Stomach smooth muscle (tissue), 2 donors: Measurements from ENCODE around the gene DCAF4.
A peak's percentile ranks its signal among the peaks of the same experiment; 100 is the strongest.

Source experiments
- H3K27ac ChIP-seq: one replicate; pipeline ENCODE4 v1.7.0; 2013; ENCODE audit warnings: mild to moderate bottlenecking, low read length, inconsistent platforms
- H3K27me3 ChIP-seq, 2 donors: one replicate each; pipeline ENCODE4 v1.7.0; 2013; ENCODE audit warnings: low read length in 2 of 2; ENCODE audit not compliant: insufficient read depth in 2 of 2, control insufficient read depth in 1 of 2
- H3K36me3 ChIP-seq, 2 donors: one replicate each; pipeline ENCODE4 v1.7.0; 2013; ENCODE audit warnings: low read length in 2 of 2; ENCODE audit not compliant: control insufficient read depth in 2 of 2, insufficient read depth in 2 of 2
- H3K4me1 ChIP-seq: one replicate; pipeline ENCODE4 v1.7.0; 2013; ENCODE audit warnings: low read length; ENCODE audit not compliant: control insufficient read depth, insufficient read depth
- H3K4me3 ChIP-seq, 2 donors: one replicate each; pipeline ENCODE4 v1.7.0; 2013; ENCODE audit warnings: low read length in 2 of 2
- H3K9ac ChIP-seq, 2 donors: one replicate each; pipeline ENCODE4 v1.7.0; 2013; ENCODE audit warnings: low read length in 2 of 2, mild to moderate bottlenecking in 1 of 2
- H3K9me3 ChIP-seq, 2 donors: one replicate each; pipeline ENCODE4 v1.7.0; 2013; ENCODE audit warnings: low read length in 2 of 2; ENCODE audit not compliant: control insufficient read depth in 2 of 2
- donor health status: healthy.
- donor health status: Pancreatic carcinoma.

Gene DCAF4, protein sequence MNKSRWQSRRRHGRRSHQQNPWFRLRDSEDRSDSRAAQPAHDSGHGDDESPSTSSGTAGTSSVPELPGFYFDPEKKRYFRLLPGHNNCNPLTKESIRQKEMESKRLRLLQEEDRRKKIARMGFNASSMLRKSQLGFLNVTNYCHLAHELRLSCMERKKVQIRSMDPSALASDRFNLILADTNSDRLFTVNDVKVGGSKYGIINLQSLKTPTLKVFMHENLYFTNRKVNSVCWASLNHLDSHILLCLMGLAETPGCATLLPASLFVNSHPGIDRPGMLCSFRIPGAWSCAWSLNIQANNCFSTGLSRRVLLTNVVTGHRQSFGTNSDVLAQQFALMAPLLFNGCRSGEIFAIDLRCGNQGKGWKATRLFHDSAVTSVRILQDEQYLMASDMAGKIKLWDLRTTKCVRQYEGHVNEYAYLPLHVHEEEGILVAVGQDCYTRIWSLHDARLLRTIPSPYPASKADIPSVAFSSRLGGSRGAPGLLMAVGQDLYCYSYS

DNA sequence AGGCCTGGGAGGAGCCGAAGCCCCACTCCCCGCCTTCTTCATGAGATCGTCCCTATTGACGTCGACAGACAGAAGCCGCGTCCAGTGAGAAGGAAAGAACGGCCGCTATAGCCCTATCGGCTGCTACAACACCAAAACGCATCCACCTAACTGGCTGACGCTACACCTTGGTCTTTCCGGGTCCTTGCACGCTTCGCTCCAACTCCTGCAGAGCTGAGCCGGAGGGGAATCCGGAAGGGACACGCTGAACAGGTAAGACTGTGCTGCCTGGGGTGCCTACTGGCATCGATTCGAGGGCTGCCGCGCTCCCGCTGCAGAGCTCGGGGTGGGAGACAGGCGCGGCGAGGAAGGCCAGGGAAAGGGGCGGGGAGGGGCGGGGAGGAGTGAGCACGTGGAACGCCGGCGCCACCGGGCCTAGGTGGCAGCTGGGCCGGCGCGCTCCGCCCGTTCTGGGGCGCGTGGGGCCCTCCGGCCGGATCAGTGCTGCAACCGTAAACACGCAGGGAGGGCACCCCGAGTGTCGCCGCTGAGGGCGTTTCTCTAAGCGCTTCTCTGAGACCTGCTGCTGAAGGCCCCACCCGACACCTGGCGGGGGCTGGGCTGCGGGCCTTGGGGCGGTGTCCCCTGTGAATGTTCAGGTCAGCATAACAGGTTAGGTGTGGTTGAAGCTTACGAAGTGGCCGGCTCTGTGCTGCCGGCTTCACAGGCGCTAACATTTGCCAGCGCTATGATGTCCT is at the start of gene DCAF4:
Gene DCAF4, plus strand, starts transcription at position 173 of the 737 bp plus-strand sequence. CDS start 11,515 bp downstream, outside the sequence.
- Histone ChIP-seq H3K27ac (peak within 1 kb of the TSS; percentile 41), H3K9ac (peak within 1 kb of the TSS; percentile 71 to 82), H3K9me3 (no peaks in the 10 kb centered on the region), H3K27me3 (no peaks in the 10 kb centered on the region), H3K36me3 (no peaks in the 10 kb centered on the region), H3K4me3 (peak within 1 kb of the TSS; percentile 90 to 93), H3K4me1 (peaks cover 13% of the 10 kb centered on the region)

DNA sequence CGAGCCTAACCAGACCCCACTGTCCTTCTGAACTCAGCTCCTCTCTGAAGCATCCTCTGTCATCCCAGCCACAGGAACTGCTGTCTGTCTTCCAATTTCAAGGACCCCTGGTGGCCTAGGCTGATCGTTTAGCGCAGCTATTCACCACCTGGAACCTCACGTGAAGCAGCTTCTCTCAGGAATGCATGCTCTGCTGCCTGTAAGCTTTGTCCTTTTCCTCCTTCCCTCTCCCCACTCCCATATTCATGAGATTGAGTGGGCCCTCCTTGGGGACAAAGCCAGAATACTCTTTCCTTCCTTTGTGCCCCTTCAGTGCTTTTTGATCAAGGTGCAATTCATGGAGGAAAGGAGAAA is 49.6 kb upstream of the DCAF4 start:
- H3K36me3 ChIP-seq = no peaks in the 10 kb centered on the region
- H3K9ac ChIP-seq = no peak overlapping the region
- no peaks in the 10 kb centered on the region for H3K9me3 ChIP-seq
- H3K4me1 ChIP-seq = no peaks in the 10 kb centered on the region
- H3K4me3 ChIP-seq = no peak overlapping the region
- no peaks in the 10 kb centered on the region for H3K27me3 ChIP-seq
- H3K27ac ChIP-seq = no peak overlapping the region

DNA sequence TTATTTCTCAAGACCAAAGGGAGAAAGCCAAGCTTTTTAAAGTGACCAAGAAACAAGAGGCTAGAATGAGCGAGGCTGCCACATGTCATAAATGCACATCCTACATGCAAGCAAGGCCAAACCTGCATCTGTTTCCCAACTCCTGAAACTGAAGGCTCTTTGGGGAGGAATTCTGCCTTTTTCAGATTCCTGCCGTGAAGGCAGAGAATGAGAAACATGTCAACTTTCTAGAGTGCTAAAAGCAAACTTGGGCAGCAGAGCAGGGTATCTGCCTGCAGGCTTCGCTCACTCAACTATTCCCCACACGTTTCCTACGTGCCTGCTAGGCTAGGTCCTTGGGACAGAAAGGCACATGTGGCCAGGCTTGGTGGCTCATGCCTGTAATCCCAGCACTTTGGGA is 47.5 kb upstream of the DCAF4 start:
- Histone ChIP-seq H3K9ac (no peak overlapping the region), H3K27ac (no peak overlapping the region), H3K9me3 (no peaks in the 10 kb centered on the region), H3K4me1 (no peaks in the 10 kb centered on the region), H3K36me3 (no peaks in the 10 kb centered on the region), H3K4me3 (no peak overlapping the region), H3K27me3 (no peaks in the 10 kb centered on the region)

DNA sequence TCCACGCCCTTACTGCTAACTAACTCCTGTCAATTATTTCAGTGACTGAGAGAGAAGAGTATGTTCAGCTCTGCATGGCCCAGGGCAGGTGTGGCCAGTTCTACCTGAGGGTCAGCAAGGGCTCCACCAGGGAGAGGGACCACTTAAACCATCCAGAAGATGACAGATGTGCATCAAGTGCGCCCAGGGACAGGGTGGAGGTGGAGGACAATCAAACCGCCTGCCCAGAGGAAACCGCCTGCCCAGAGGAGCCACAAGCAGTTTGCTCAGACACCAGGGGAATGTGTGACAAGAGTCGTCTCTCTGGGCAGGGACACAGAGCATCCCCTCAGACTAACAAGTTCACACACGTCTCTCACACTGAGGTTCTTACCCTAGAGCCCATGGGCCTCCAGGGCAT is 46.8 kb upstream of the DCAF4 start:
- Histone ChIP-seq H3K36me3 (no peaks in the 10 kb centered on the region), H3K9me3 (no peaks in the 10 kb centered on the region), H3K4me1 (no peaks in the 10 kb centered on the region), H3K27ac (no peak overlapping the region), H3K9ac (no peak overlapping the region), H3K27me3 (no peaks in the 10 kb centered on the region), H3K4me3 (no peak overlapping the region)

DNA sequence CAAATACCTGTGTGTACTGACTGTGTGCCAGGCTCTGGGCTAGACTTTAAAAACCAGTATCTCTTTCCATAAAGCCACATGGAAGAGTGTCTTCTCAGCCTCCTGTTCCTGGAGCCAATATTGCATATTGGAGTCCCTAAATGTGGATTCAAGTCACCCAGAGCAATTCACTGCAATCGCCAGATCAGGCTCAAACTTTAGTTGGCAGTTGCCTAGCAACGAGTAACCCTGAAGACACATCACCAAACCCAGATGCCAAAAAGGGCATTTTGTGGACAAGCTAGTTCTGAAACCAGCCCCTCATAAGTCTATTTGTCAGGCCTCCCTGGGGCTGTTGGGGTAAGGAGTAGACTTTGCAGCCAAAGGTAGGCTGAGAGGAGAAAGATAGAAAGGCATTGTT is 46.1 kb upstream of the DCAF4 start:
- H3K4me1 ChIP-seq = no peaks in the 10 kb centered on the region
- H3K27me3 ChIP-seq = no peaks in the 10 kb centered on the region
- no peaks in the 10 kb centered on the region for H3K9me3 ChIP-seq
- H3K9ac ChIP-seq = no peak overlapping the region
- H3K4me3 ChIP-seq = no peak overlapping the region
- H3K27ac ChIP-seq = no peak overlapping the region
- H3K36me3 ChIP-seq = no peaks in the 10 kb centered on the region

DNA sequence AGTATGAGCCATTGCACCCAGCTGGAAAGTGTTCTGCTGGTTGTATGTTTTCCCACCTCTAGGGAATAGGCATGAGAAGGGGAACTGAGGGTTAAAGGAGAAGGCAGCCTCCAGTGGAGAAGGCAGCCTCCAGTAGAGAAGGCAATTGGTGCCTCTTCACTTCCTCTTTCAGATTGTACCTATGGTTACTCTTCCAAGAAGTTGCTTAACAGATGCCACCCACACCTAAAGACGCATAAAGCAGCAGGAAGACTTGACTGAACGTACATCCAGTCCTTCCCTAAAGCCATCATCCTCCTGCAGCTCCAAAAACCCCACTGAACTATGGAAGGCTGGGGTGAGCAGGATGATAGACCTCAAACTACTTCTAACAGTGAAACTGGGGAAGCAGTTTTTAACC is 45.4 kb upstream of the DCAF4 start:
- H3K27me3 ChIP-seq = no peaks in the 10 kb centered on the region
- no peak overlapping the region for H3K27ac ChIP-seq
- H3K36me3 ChIP-seq = no peaks in the 10 kb centered on the region
- no peaks in the 10 kb centered on the region for H3K9me3 ChIP-seq
- no peak overlapping the region for H3K4me3 ChIP-seq
- H3K9ac ChIP-seq = no peak overlapping the region
- no peaks in the 10 kb centered on the region for H3K4me1 ChIP-seq

DNA sequence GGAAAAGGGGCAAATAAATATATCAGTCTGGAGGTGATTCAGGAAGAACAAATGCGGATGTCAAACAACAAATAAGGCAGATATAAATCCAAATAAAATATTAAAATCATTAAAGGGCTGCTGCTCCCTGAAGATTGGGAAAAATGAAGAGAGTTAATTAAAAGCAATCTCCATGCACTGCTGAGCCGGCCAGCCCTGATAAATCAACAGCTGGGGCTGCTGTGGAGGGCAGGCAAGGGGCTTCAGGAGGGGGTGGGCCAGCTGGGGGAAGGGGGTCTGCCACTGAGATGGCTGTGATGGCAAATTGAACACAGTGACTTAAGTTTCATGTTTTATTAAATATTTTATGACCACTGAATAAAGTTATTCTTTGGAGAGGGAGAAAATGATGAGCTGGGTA is 44.7 kb upstream of the DCAF4 start:
- Histone ChIP-seq H3K4me3 (no peak overlapping the region), H3K9ac (no peak overlapping the region), H3K9me3 (no peaks in the 10 kb centered on the region), H3K27ac (no peak overlapping the region), H3K27me3 (no peaks in the 10 kb centered on the region), H3K36me3 (no peaks in the 10 kb centered on the region), H3K4me1 (no peaks in the 10 kb centered on the region)

DNA sequence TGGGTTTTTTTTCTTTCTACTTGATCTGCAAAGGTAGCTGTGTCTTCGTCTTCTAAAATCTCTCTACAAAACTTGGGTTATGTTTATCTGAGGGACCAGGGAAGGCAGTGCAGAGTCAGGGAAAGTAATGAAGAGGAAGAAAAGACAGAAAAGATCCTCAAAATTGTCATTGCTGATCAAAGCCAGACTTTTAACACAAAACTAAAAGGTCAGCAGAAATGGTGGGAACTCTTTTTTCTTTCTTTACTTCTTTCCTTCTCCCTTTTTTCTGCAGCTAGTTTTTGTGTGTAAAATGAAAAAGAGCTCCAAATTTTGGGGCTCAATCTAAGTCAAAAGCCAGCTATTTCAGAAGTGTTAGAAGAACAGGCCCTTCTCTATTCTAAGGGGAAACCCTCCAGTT is 44.2 kb upstream of the DCAF4 start:
- H3K9me3 ChIP-seq = no peaks in the 10 kb centered on the region
- no peak overlapping the region for H3K4me3 ChIP-seq
- no peak overlapping the region for H3K27ac ChIP-seq
- H3K27me3 ChIP-seq = no peaks in the 10 kb centered on the region
- H3K9ac ChIP-seq = no peak overlapping the region
- no peaks in the 10 kb centered on the region for H3K36me3 ChIP-seq
- no peaks in the 10 kb centered on the region for H3K4me1 ChIP-seq

DNA sequence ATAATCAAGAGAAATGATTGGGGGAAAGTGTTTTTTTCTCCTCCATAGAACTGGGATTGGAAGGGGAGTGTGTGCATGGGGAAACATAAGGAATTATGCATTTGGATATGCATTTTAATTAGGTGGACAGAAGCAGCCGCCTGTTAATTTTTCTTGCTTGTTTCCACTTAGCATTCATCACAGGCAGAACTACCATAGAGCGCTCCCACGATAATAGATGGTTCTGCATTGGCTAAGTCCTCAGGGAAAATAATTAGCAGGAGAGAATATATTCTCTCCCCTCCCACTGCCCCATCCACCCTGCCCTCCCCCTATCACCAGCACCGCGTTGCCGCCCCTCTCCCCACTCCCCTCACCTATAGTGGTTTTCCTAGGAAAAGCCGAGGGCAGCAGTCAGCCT is 43.8 kb upstream of the DCAF4 start:
- Histone ChIP-seq H3K27me3 (no peaks in the 10 kb centered on the region), H3K9ac (no peak overlapping the region), H3K9me3 (no peaks in the 10 kb centered on the region), H3K36me3 (no peaks in the 10 kb centered on the region), H3K4me3 (no peak overlapping the region), H3K27ac (no peak overlapping the region), H3K4me1 (no peaks in the 10 kb centered on the region)

DNA sequence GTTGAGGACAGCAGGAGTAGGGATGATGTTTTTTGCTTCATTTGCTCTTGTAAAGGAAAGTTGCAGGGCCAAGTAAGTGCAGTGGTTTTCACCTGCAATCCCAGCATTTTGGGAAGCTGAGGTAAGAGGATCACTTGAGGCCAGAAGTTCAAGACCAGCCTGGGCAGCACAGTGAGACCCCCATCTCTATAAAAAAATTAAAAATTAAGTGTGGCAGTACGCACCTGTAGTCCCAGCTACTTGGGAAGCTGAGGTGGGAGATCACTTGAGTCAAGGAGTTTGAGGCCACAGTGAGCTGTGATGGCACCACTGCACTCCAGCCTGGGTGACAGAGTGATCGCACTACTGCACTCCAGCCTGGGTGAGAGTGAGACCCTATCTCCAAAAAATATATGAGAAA is 43.2 kb upstream of the DCAF4 start:
- H3K9ac ChIP-seq = no peak overlapping the region
- H3K9me3 ChIP-seq = no peaks in the 10 kb centered on the region
- H3K36me3 ChIP-seq = no peaks in the 10 kb centered on the region
- peaks cover 0 to 2% of the 10 kb centered on the region in 2 donors for H3K27me3 ChIP-seq
- no peak overlapping the region for H3K4me3 ChIP-seq
- H3K4me1 ChIP-seq = no peaks in the 10 kb centered on the region
- no peak overlapping the region for H3K27ac ChIP-seq

DNA sequence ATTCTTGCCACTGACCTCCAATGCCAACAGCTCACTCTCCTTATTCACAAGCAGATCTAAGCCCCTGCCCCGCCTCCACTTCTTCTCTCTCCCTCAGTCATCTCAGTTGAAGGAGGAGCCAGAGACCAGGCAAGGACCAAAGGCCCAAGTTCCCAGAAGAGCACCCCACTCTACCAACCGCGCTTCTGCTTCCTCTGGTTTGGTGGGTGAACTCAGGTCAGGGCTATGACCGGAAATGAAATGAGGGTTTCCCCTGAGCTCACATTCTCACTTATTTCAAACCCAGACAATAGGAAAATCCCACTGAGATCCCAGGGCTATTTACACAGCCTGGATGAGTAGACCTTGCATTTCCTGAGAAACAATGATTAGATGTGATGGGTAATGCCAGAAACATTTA is 42.3 kb upstream of the DCAF4 start:
- peaks cover 3 to 4% of the 10 kb centered on the region in 2 donors for H3K27me3 ChIP-seq
- H3K27ac ChIP-seq = no peak overlapping the region
- no peak overlapping the region for H3K4me3 ChIP-seq
- H3K9ac ChIP-seq = no peak overlapping the region
- no peaks in the 10 kb centered on the region for H3K9me3 ChIP-seq
- no peaks in the 10 kb centered on the region for H3K36me3 ChIP-seq
- no peaks in the 10 kb centered on the region for H3K4me1 ChIP-seq
